Measurements from ENCODE around the gene RNF11.

The RNF11 gene

DNA sequence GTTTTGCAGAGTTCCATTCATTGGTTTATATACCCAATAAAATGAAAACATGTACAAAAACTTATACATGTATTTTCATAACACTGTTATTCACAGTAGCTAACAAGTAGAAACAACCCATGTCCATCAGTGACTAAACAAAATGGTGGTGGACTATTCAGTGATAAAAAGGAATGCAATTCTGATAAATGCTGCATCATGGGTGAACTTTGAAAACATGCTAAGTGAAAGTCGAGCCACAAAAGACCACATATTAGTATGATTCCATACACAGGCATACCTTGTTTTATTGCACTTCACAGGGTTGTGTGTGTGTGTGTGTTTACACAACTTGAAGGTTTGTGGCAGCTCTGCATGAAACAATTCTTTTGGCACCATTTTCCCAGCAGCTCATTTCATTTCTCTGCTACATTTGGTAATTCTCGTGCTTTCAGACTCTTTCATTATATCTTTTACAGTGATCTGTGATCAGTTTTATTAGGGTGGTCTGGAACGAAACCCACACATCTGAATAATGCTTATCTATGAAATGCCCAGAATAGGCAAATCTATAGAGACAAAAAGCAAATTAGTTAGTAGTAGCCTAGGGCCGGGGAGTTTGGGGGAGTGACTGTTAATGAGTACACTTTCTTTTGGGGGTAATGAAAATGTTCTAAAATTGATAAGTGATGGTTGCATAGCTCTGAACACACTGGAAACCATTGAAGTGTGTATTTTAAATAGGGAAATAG is 27.2 kb downstream of the RNF11 start:
- DNase-seq (ENCODE audit: low read depth, low spot score): no peak

GRCh38 chr1:51264451-51264850 is 28.4 kb downstream of the RNF11 start:
- DNase-seq (ENCODE audit: low read depth, low spot score): peak; percentile 92

- no peak for DNase-seq (ENCODE audit: low read depth, low spot score)
Observed at GRCh38 chr1:51265618-51266017, 29.5 kb downstream of the RNF11 start.

- DNase-seq (ENCODE audit: low read depth, low spot score): no peak
Observed at GRCh38 chr1:51266181-51266580, 30.1 kb downstream of the RNF11 start.

- DNase-seq (ENCODE audit: low read depth, low spot score): no peak
Observed at GRCh38 chr1:51266791-51267190, 30.7 kb downstream of the RNF11 start.

GRCh38 chr1:51268634-51269033 is 32.6 kb downstream of the RNF11 start:
- DNase-seq (ENCODE audit: low read depth, low spot score): peak; percentile 41

GRCh38 chr1:51270751-51271150 is 34.7 kb downstream of the RNF11 start:
- no peak for DNase-seq (ENCODE audit: low read depth, low spot score)

- DNase-seq (ENCODE audit: low read depth, low spot score): no peak
Observed at GRCh38 chr1:51272916-51273315, 36.8 kb downstream of the RNF11 start.

DNA sequence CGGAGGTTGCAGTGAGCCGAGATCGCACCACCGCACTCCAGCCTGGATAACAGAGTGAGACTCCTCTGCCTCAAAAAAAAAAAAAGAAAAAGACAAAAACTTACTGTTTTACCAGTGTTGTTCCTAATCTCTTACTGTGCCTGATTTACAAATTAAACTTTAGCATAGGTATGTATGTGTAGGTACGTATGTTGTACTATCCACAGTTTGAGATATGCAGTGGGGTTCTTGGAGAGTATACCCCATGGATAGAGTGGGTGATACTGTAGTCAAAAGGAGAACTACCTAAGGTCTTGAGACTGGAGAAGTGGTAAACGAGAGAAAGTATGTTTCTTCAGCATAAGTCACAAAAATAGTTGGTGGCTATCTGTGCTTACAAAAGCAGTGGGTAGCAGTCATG is 38.6 kb downstream of the RNF11 start:
- DNase-seq (ENCODE audit: low read depth, low spot score): no peak

DNA sequence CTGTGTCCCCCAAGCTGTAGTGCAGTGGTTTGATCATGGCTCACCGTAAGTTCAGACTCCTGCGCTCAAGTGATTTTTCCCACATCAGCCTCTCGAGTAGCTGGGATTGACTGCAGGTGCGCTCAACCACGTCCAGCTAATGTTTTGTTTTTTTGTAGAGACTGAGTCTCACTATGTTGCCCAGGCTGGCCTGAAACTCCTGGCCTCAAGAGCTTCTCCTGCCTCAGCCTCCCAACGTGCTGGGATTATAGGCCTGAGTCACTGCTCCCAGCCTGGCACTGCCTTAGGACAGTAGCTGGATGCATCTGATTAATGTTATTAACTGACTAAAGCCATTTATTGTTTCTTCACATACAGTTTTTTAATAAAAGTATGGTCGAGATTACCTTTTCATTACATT is 40.2 kb downstream of the RNF11 start:
- DNase-seq (ENCODE audit: low read depth, low spot score): peak; percentile 31

DNA sequence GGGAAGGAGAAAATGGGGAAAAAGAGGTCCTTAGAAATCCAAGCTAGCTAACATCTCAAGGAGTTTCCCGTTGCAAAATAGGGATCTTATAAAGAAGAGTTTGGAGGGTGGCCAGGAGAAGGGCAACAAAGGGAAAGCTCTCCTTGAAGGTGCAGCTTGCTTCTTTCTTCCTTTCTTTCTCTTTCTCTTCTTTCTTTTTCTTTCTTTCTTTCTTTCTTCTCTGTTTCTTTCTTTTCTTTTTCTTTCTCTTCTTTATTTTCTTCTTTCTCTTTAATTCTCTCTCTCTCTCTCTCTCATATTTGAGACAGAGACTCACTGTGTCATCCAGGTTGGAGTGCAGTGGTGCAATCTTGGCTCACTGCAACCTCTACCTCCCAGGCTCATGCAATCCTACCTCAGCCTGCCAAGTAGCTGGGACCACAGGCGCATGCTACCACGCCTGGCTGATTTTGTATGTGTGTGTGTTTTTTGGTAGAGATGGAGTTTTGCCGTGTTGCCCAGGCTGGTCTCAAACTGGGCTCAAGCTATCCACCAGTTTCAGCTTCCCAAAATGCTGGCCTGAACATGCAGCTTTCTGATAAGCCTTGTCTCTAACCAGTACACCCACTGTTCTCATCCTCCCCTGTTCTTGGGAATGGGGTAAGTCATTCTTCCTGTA is 44.4 kb downstream of the RNF11 start:
- peak; percentile 50 for DNase-seq (ENCODE audit: low read depth, low spot score)

- no peak for DNase-seq (ENCODE audit: low read depth, low spot score)
Observed at GRCh38 chr1:51281807-51282206, 45.7 kb downstream of the RNF11 start.

GRCh38 chr1:51282605-51283004 is 46.5 kb downstream of the RNF11 start:
- no peak for DNase-seq (ENCODE audit: low read depth, low spot score)

GRCh38 chr1:51283979-51284378 is 47.9 kb downstream of the RNF11 start:
- DNase-seq (ENCODE audit: low read depth, low spot score): no peak

DNA sequence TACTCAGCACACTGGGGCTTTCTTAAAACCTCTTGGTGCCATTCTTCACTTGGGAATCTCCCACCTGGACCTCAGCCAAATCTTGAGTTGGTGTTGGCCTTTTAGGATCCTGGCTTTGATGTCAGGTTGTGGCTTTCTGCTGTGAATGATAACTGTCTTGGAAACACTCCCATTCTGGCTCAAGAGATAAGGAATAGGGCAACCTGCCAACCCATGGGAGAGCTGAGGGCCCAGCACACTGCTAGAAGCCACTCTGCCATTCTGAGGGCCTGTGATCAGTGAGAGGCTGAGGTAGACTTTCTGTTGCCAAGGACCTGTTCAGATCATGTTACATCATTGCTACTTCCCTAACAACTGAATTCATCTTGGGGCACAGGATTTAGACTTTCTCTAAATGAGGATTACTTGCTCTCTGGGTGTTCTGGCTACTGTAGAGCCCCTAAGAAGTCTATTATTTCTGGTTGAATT is 48.4 kb downstream of the RNF11 start:
- peak; percentile 78 for DNase-seq (ENCODE audit: low read depth, low spot score)

- DNase-seq (ENCODE audit: low read depth, low spot score): no peak
Observed at GRCh38 chr1:51285055-51285454, 49.0 kb downstream of the RNF11 start.

GRCh38 chr1:51287966-51288365 is 51.9 kb downstream of the RNF11 start:
- no peak for DNase-seq (ENCODE audit: low read depth, low spot score)

DNA sequence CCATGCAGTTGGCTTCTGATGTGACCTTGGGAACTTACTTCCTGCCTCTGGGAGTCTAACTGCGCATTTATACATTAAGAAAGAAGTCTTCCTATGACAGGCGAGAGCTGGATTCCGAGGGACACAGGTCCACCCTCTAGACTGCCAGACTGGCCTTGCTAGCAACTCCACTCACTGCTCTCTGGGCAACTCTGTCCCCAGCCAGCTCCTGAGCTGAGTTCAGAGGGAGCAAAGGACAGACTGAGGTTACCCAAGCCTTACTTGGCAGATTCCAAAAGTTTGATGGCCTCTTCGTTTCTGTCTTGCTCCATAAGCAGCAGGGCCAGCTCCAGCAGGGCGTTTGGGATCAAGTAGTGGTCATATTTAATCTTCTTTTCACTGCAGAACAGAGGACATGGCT is 52.5 kb downstream of the RNF11 start:
- DNase-seq (ENCODE audit: low read depth, low spot score): no peak

GRCh38 chr1:51289676-51290488 is 53.8 kb downstream of the RNF11 start:
- DNase-seq (ENCODE audit: low read depth, low spot score): no peak

- no peak for DNase-seq (ENCODE audit: low read depth, low spot score)
Observed at GRCh38 chr1:51290489-51290847, 54.4 kb downstream of the RNF11 start.

GRCh38 chr1:51293898-51294515 is 57.9 kb downstream of the RNF11 start:
- no peak for DNase-seq (ENCODE audit: low read depth, low spot score)

DNA sequence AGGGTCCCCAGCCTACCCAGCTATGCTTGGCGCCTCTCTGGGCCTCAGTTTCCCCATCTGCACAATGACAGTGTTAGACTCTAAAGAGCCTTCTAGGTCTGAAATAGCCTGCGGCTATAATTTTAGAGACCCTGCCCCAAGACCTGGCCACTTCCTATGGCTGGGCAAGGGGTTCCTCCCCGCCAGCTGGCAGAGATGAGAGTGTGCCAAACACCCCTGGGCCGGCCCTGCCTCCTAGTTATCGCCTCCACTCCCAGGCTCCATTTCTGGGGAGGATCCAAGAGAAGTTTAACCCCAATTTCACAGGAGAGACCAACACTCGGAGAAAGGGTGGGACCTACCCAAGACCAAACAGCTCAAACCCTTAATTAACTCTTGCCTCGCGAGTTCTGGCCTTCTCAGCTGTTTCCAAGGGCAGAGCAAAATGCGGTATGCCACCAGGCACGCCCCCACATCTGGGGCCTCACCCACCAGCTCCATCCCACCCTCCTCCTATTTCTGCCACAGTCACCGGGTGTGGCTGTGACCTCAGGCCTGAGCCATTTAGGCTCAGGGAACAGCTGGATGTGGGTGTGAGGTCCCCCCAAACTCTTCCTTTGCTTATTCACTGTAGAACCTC is 58.6 kb downstream of the RNF11 start:
- no peak for DNase-seq (ENCODE audit: low read depth, low spot score)
